ENCODE measurements around the gene FSTL5. TPM values are rescaled to one million over a fixed set of nuclear protein-coding genes. Genes with fewer than 3 reads are reported as not detected.

The FSTL5 gene
- total RNA-seq, 1 experiment from 2014 or later, result not detected

DNA sequence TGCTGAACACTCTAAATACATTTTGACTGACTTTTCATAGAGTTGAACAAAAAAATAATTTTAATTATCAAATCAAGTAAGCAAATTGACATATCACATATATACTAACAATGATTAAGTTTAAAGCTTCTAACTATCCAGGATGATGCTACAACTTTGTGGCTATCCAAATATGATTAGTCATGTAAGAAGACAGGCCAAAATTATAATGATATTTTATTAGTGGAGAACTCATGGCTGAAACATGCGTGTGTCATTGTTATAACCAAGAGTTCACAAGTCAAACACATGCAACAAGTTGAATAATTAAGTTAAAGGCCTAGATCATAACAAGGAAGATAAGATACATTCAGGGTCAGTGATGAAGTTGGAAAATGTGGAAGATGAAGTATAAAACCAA lies 346.8 kb downstream of the FSTL5 start:
- Mint-ChIP-seq H3K27ac (no peak overlapping the region), H3K4me1 (no peaks in the 10 kb centered on the region; a peak in 1 of 4 replicates), H3K27me3 (ENCODE audit: low read depth) (no peaks in the 10 kb centered on the region), H3K4me3 (no peak overlapping the region), H3K36me3 (ENCODE audit: insufficient read depth in 1 of 3, low read depth in 3 of 3) (no peaks in the 10 kb centered on the region), H3K9me3 (no peaks in the 10 kb centered on the region; a peak in 1 of 5 replicates)
- Histone ChIP-seq H3K9me3 (ENCODE audit: control insufficient read depth, low read depth, low read length) (no peaks in the 10 kb centered on the region), H2BK120ac (ENCODE audit: low read depth, low read length, poor library complexity, severe bottlenecking) (no peak overlapping the region), H2BK15ac (ENCODE audit: low read depth, low read length) (no peak overlapping the region), H3K4me2 (ENCODE audit: insufficient read depth, insufficient read length, low read length) (no peak overlapping the region), H3K4ac (ENCODE audit: low read depth, low read length) (no peak overlapping the region), H4K91ac (ENCODE audit: insufficient read length, low read depth, low read length) (no peak overlapping the region), H3K56ac (ENCODE audit: insufficient read length, low read depth, low read length) (no peak overlapping the region), H3K27ac (ENCODE audit: insufficient read length, low read depth, low read length) (no peak overlapping the region), H3K4me1 (ENCODE audit: insufficient read depth, low read length) (no peaks in the 10 kb centered on the region), H3K27me3 (ENCODE audit: insufficient read depth, low read length) (no peaks in the 10 kb centered on the region), H3T11ph (ENCODE audit: low read length) (no peak overlapping the region), H4K8ac (replicated peaks; ENCODE audit: insufficient read length, low read depth, low read length) (no peak overlapping the region), H4K5ac (ENCODE audit: insufficient read length, low read depth, low read length) (no peak overlapping the region), H2BK12ac (ENCODE audit: insufficient read length, low read depth, low read length) (no peak overlapping the region), H2AFZ (ENCODE audit: low read length) (no peak overlapping the region), H2AK5ac (ENCODE audit: insufficient read length, low read length) (no peak overlapping the region), H3K79me2 (ENCODE audit: insufficient read depth, low read length) (no peaks in the 10 kb centered on the region), H2BK5ac (ENCODE audit: insufficient read length, low read length) (no peak overlapping the region), H2BK20ac (ENCODE audit: low read depth, low read length, poor library complexity, severe bottlenecking) (no peak overlapping the region), H3K14ac (ENCODE audit: insufficient read depth, low read length) (no peak overlapping the region), H3K23me2 (ENCODE audit: insufficient read length, low read depth, low read length, poor library complexity, severe bottlenecking) (no peaks in the 10 kb centered on the region), H4K20me1 (ENCODE audit: control insufficient read depth, insufficient read depth, insufficient read length) (no peaks in the 10 kb centered on the region), H3K18ac (ENCODE audit: insufficient read length, low read depth, low read length) (no peak overlapping the region), H3K23ac (ENCODE audit: insufficient read length, low read depth, low read length) (no peak overlapping the region), H3K9ac (ENCODE audit: extremely low read depth, insufficient read length, low read length) (no peak overlapping the region), H3K79me1 (ENCODE audit: insufficient read depth, low read depth, low read length, poor library complexity, severe bottlenecking) (no peaks in the 10 kb centered on the region)
- TF ChIP-seq CTCF (conservative IDR thresholded peaks at IDR 0.05), result no peak
- no peak for DNase-seq
- no CpG with 5 or more reads among the region's 1 CpG for WGBS (ENCODE audit: extremely low coverage, insufficient read length, low lambda C conversion rate)

Data from H9 (cell line).